ENCODE data around the gene BBS9. TPM values are rescaled to one million over a fixed set of nuclear protein-coding genes. Genes with fewer than 3 reads are reported as not detected.

Gene BBS9
- total RNA-seq, 5 donors from 2014 or later (not counting 1 experiment from before 2014, with no cell fraction given): 18.5 to 28.8 (median 20.9) TPM

DNA sequence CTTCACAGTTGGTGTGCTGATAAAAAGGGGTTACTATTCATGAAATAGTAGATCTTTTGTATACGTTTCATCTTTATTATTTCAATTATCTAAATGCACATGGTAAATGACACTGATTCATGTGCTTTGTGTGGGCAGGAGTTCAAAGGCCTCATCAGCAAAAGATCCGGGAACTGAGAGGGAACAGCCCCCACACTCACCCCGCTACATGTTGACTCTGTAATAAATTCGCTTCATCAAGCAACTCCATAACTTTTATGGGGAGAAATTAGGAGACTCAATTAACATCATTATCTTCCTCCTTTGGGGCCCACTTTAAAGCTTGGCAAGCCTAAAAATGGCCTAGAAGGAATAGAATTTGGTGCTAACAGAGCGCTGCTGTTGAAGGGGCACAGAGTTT lies 525.3 kb downstream of the BBS9 start:
- 89% methylated on average over 1 of the region's 5 CpGs for WGBS (ENCODE audit: insufficient coverage)

More for the DNA sequence above, 525.3 kb downstream of the BBS9 start:
- Histone ChIP-seq H3K36me3 (ENCODE audit: control insufficient read depth in 2 of 2, extremely low read depth in 1 of 2, insufficient read depth in 1 of 2, low read length in 1 of 2) (no peaks in the 10 kb centered on the region), H3K4me1 (ENCODE audit: control insufficient read depth in 1 of 2, extremely low read depth in 1 of 2, insufficient read depth in 2 of 2, low read length in 2 of 2) (no peaks in the 10 kb centered on the region), H3K27ac (ENCODE audit: low read length) (no peak overlapping the region), H3K4me3 (ENCODE audit: control insufficient read depth in 1 of 2, extremely low read depth in 1 of 2, low read length in 1 of 2) (no peak overlapping the region), H3K9me3 (no peaks in the 10 kb centered on the region), H3K27me3 (replicated peaks in 1 of 2; ENCODE audit: control insufficient read depth in 2 of 2, extremely low read depth in 1 of 2, insufficient read depth in 2 of 2, low read length in 1 of 2) (no peaks in the 10 kb centered on the region)
- CTCF ChIA-PET: no interaction called here
- H3K27ac Mint-ChIP-seq: no peak overlapping the region
- H3K9me3 Mint-ChIP-seq: no peaks in the 10 kb centered on the region
- POLR2A ChIA-PET: no interaction called here
- H3K36me3 Mint-ChIP-seq: peaks cover 43% of the 10 kb centered on the region
- H3K4me3 Mint-ChIP-seq: no peak overlapping the region
- no peaks in the 10 kb centered on the region for H3K4me1 Mint-ChIP-seq
- no peak for ATAC-seq (replicated peaks in 1 of 4)
- no peak for DNase-seq
- no peaks in the 10 kb centered on the region for H3K27me3 Mint-ChIP-seq

Other genes with a start within 250 kb of the BBS9 start
- 100 to 1,000 TPM in 1 of 5 donors, 10 to 100 TPM in 4; 46.5 to 108 (median 55.2) TPM for gene KBTBD2, start 237.8 kb upstream of the BBS9 start, total RNA-seq
- 1 to 10 TPM in 3 of 5 donors, not detected in 2; 1.1 to 1.9 (median 1.6) TPM for gene FKBP9, start 172.1 kb upstream of the BBS9 start, total RNA-seq
- 10 to 100 TPM; 31.1 to 41.1 (median 38.0) TPM for gene NT5C3A, start 66.8 kb upstream of the BBS9 start, total RNA-seq
- 10 to 100 TPM; 14.7 to 18.3 (median 17.0) TPM for gene RP9, start 20.2 kb upstream of the BBS9 start, total RNA-seq

All from T-cell (primary cell).